Brain microvascular endothelial cell (primary cell): ENCODE results near the gene BANK1.

Experiments used
- DNase-seq: peaks from one replicate; pipeline ENCODE4 v3.0.0-alpha.2; 2020
- H3K27ac ChIP-seq: fragments of 250-450 bp; sonication (Bioruptor Pico); 2 replicates; pipeline ENCODE4 v1.5.1; 2020; ENCODE audit warnings: mild to moderate bottlenecking, moderate library complexity
- H3K27me3 ChIP-seq: fragments of 250-450 bp; sonication (Bioruptor Pico); replicated peaks from 2 replicates; pipeline ENCODE4 v1.5.1; 2020; ENCODE audit warnings: mild to moderate bottlenecking
- H3K36me3 ChIP-seq: fragments of 250-450 bp; sonication (Bioruptor Pico); replicated peaks from 2 replicates; pipeline ENCODE4 v1.5.1; 2020; ENCODE audit warnings: mild to moderate bottlenecking
- H3K4me3 ChIP-seq: 2 replicates; pipeline ENCODE4 v1.5.1; 2011; ENCODE audit warnings: low read depth, mild to moderate bottlenecking, control low read depth, low read length, moderate library complexity
- in situ Hi-C: cut with HindIII; loops from 2 replicates; pipeline ENCODE4 v1.10.0; 2017; ENCODE audit warnings: low sequenced_read_pairs, low pct_ligation_motif_present
- TF ChIP-seq, protein P1 (sequence below): IDR thresholded peaks from 2 replicates; pipeline ENCODE4 v1.5.1; 2011; ENCODE audit warnings: low read depth, mild to moderate bottlenecking, moderate library complexity, low read length, control low read depth, inconsistent platforms; ENCODE audit errors: missing control alignments

BANK1 gene

DNA sequence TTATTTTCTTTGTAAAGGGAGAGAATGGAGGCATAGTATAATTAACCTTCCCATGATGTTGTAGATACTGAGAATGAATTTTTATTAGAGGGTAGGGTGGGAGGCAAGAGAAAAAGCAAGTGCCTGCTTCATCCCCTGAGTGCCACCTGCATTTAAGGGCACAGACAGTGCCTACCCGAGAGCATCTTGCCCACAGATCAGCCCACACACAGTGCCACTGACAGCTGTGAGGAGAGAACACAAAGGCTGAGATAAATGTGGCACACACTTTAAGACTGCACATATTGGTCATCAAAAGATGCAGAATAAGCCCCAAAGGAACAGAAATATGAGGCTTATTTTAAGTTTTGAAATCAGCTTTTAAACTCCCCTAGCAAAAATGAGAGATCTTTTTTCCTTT is 304.0 kb downstream of the BANK1 start:
- no peak overlapping the region for H3K27ac ChIP-seq
- TF ChIP-seq, protein P1, sequence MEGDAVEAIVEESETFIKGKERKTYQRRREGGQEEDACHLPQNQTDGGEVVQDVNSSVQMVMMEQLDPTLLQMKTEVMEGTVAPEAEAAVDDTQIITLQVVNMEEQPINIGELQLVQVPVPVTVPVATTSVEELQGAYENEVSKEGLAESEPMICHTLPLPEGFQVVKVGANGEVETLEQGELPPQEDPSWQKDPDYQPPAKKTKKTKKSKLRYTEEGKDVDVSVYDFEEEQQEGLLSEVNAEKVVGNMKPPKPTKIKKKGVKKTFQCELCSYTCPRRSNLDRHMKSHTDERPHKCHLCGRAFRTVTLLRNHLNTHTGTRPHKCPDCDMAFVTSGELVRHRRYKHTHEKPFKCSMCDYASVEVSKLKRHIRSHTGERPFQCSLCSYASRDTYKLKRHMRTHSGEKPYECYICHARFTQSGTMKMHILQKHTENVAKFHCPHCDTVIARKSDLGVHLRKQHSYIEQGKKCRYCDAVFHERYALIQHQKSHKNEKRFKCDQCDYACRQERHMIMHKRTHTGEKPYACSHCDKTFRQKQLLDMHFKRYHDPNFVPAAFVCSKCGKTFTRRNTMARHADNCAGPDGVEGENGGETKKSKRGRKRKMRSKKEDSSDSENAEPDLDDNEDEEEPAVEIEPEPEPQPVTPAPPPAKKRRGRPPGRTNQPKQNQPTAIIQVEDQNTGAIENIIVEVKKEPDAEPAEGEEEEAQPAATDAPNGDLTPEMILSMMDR = no peak
- DNase-seq = no peak
- H3K36me3 ChIP-seq = no peaks in the 10 kb centered on the region
- H3K27me3 ChIP-seq = no peaks in the 10 kb centered on the region
- in situ Hi-C loops = no loop called here
- no peak overlapping the region for H3K4me3 ChIP-seq

GRCh38 chr4:102103368-102103767 is 312.8 kb downstream of the BANK1 start:
- H3K36me3 ChIP-seq = no peaks in the 10 kb centered on the region
- TF ChIP-seq, protein P1 = no peak
- H3K4me3 ChIP-seq = no peak overlapping the region
- no peaks in the 10 kb centered on the region for H3K27me3 ChIP-seq
- no peak for DNase-seq
- in situ Hi-C loops = no loop called here
- no peak overlapping the region for H3K27ac ChIP-seq

- H3K27me3 ChIP-seq = no peaks in the 10 kb centered on the region
- TF ChIP-seq, protein P1 = no peak
- no peak overlapping the region for H3K27ac ChIP-seq
- no peak overlapping the region for H3K4me3 ChIP-seq
- in situ Hi-C loops = no loop called here
- H3K36me3 ChIP-seq = no peaks in the 10 kb centered on the region
- no peak for DNase-seq
Measured at GRCh38 chr4:102104278-102104677, 313.7 kb downstream of the BANK1 start.

- TF ChIP-seq, protein P1 = no peak
- in situ Hi-C loops = no loop called here
- Histone ChIP-seq H3K4me3 (no peak overlapping the region), H3K27ac (no peak overlapping the region), H3K36me3 (no peaks in the 10 kb centered on the region), H3K27me3 (no peaks in the 10 kb centered on the region)
- no peak for DNase-seq
Measured at GRCh38 chr4:102105983-102106382, 315.5 kb downstream of the BANK1 start.

- in situ Hi-C loops = no loop called here
- H3K36me3 ChIP-seq = no peaks in the 10 kb centered on the region
- no peaks in the 10 kb centered on the region for H3K27me3 ChIP-seq
- TF ChIP-seq, protein P1 = no peak
- no peak overlapping the region for H3K4me3 ChIP-seq
- H3K27ac ChIP-seq = no peak overlapping the region
- DNase-seq = no peak
Measured at GRCh38 chr4:102114118-102114630, 323.6 kb downstream of the BANK1 start.

DNA sequence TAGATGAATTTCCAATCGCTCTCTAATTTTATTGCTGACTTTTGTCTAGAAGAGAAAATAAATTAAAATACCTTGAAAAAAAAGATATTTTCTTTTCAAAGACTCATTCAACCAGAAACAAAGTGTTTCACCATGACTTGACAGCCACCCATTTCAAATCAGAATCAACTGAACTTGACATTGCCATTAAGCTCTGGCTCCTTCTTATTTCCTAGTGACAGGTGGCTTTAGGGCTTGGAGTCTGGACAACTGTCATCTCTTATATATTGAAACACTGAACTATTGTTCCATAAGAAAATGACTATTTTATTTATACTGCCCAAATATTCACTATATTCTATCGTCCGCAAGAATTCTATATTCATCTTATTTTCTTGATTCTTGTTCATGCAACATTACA is 325.6 kb downstream of the BANK1 start:
- TF ChIP-seq, protein P1 = no peak
- H3K27ac ChIP-seq = no peak overlapping the region
- no peaks in the 10 kb centered on the region for H3K27me3 ChIP-seq
- H3K36me3 ChIP-seq = no peaks in the 10 kb centered on the region
- no peak for DNase-seq
- in situ Hi-C loops = no loop called here
- no peak overlapping the region for H3K4me3 ChIP-seq
